Prostate gland (tissue), 2 donors: Measurements from ENCODE around the gene CREG1.

ENCODE experiments used
- POLR2A ChIP-seq: fragments of 450-650 bp; IDR thresholded peaks from one replicate; pipeline ENCODE4 v1.6.1; 2016; ENCODE audit warnings: antibody characterized with exemption, mild to moderate bottlenecking
- POLR2AphosphoS5 ChIP-seq: sonication (generic); formaldehyde crosslinking; IDR thresholded peaks from one replicate; pipeline ENCODE4 v1.6.1; 2017; ENCODE audit warnings: antibody characterized with exemption
- TF ChIP-seq, protein P1 (sequence below), 4 experiments: fragments of 200-600 bp in 2 of 4; fragments of 450-650 bp in 2 of 4; sonication (generic) in 2 of 4; IDR thresholded peaks; 1 replicate in 3 of 4; 2 replicates in 1 of 4; pipeline ENCODE4 v1.5.1; 2016 to 2019; ENCODE audit warnings: antibody characterized with exemption in 4 of 4, mild to moderate bottlenecking in 2 of 4, moderate library complexity in 2 of 4

- TF ChIP-seq, protein P1, sequence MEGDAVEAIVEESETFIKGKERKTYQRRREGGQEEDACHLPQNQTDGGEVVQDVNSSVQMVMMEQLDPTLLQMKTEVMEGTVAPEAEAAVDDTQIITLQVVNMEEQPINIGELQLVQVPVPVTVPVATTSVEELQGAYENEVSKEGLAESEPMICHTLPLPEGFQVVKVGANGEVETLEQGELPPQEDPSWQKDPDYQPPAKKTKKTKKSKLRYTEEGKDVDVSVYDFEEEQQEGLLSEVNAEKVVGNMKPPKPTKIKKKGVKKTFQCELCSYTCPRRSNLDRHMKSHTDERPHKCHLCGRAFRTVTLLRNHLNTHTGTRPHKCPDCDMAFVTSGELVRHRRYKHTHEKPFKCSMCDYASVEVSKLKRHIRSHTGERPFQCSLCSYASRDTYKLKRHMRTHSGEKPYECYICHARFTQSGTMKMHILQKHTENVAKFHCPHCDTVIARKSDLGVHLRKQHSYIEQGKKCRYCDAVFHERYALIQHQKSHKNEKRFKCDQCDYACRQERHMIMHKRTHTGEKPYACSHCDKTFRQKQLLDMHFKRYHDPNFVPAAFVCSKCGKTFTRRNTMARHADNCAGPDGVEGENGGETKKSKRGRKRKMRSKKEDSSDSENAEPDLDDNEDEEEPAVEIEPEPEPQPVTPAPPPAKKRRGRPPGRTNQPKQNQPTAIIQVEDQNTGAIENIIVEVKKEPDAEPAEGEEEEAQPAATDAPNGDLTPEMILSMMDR (IDR thresholded peaks at IDR 0.05) = no peak
- TF ChIP-seq POLR2AphosphoS5 (no peak), POLR2A (no peak)
Observed at GRCh38 chr1:167551362-167551761, 2.2 kb downstream of the CREG1 start.
